Measurements from ENCODE around the gene PGBD5. TPM values are rescaled to one million over a fixed set of nuclear protein-coding genes. Genes with fewer than 3 reads are reported as not detected.

Gene PGBD5
- total RNA-seq, 2 experiments from 2014 or later, result not detected

DNA sequence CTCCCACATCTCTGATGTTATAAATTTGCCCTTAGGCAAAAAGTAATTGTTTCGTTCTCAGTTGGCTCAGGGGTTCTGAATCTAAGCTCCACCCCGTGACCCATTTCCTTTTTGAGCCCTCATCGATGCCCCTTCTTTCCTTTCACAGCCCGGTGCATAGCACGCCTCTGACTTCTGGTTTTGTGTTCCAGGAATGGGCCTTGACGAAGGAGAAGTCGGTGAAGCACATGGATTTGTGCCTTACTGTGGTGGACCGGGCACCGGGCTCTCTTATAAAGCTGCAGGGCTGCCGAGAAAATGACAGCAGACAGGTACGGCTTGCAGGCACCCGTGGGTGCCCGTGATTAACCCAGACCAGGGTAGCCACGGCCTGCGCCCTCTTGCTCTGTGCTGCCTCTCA lies 151.9 kb downstream of the PGBD5 start:
- H3K9me3 Mint-ChIP-seq, result no peaks in the 10 kb centered on the region
- H3K4me3 Mint-ChIP-seq, result peak overlapping the region; percentile 59
- ATAC-seq, result peak; percentile 55
- CTCF ChIA-PET, result interaction anchor here (1.1 to 1.6 kb wide), 4 partner anchors 31 to 107 kb away, joined by 3 to 4 read pairs (median 4); no protein-coding TSS in a partner anchor
- POLR2A ChIA-PET, result interaction anchor here (0.8 to 1.2 kb wide), 2 partner anchors 27 to 196 kb away, joined by 3 read pairs; no protein-coding TSS in a partner anchor
- H3K27ac Mint-ChIP-seq, result peak overlapping the region; percentile 71
- TF ChIP-seq, protein P1, sequence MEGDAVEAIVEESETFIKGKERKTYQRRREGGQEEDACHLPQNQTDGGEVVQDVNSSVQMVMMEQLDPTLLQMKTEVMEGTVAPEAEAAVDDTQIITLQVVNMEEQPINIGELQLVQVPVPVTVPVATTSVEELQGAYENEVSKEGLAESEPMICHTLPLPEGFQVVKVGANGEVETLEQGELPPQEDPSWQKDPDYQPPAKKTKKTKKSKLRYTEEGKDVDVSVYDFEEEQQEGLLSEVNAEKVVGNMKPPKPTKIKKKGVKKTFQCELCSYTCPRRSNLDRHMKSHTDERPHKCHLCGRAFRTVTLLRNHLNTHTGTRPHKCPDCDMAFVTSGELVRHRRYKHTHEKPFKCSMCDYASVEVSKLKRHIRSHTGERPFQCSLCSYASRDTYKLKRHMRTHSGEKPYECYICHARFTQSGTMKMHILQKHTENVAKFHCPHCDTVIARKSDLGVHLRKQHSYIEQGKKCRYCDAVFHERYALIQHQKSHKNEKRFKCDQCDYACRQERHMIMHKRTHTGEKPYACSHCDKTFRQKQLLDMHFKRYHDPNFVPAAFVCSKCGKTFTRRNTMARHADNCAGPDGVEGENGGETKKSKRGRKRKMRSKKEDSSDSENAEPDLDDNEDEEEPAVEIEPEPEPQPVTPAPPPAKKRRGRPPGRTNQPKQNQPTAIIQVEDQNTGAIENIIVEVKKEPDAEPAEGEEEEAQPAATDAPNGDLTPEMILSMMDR (IDR thresholded peaks at IDR 0.05), result no peak
- peaks cover 70% of the 10 kb centered on the region for H3K4me1 Mint-ChIP-seq (ENCODE audit: low read depth)
- intact Hi-C loops (cut with micrococcal nuclease), result no loop called here
- peak; percentile 58 for DNase-seq
- no peaks in the 10 kb centered on the region for H3K27me3 Mint-ChIP-seq
- H3K36me3 Mint-ChIP-seq (ENCODE audit: low read depth), result peaks cover 36% of the 10 kb centered on the region

DNA sequence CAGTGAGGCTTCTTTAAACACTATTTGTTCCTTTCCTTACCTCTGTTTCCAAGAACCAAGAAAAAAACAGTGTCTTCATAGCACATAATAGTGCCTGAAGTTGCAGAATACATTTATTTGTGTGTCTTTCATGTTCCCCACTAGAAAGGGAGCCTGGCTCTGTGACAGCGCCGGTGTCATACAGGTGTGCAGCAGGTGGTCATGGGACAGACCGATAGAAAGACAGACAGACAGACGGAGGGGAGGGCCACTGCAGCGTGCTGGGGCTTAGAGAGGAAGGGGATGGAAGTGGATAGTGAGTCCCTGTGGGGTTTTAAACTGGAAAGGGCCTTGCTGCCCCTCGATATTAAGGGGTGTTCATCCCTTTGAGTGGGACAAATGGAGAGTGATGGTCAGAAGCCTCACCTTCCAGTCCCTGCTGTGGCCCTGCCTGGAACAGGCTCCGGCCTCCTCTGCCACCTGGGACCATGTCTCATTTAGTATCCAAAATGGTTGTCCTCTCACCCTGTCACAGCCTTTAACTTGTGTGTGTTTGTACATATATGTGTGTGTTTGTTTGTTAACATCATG lies 152.9 kb downstream of the PGBD5 start:
- DNase-seq, result no peak
- peaks cover 29% of the 10 kb centered on the region for H3K36me3 Mint-ChIP-seq (ENCODE audit: low read depth)
- POLR2A ChIA-PET, result interaction anchor here (0.8 kb wide), 1 partner anchor 195 kb away, joined by 3 read pairs; no protein-coding TSS in a partner anchor
- no peaks in the 10 kb centered on the region for H3K9me3 Mint-ChIP-seq
- intact Hi-C loops (cut with micrococcal nuclease), result no loop called here
- no peak for ATAC-seq
- no peak overlapping the region for H3K4me3 Mint-ChIP-seq
- no peaks in the 10 kb centered on the region for H3K27me3 Mint-ChIP-seq
- TF ChIP-seq, protein P1 (IDR thresholded peaks at IDR 0.05), result no peak
- CTCF ChIA-PET, result interaction anchor here (1.1 to 1.6 kb wide), 4 partner anchors 32 to 106 kb away, joined by 3 to 4 read pairs (median 4); no protein-coding TSS in a partner anchor
- H3K4me1 Mint-ChIP-seq (ENCODE audit: low read depth), result peaks cover 62% of the 10 kb centered on the region
- H3K27ac Mint-ChIP-seq, result peak overlapping the region; percentile 71

DNA sequence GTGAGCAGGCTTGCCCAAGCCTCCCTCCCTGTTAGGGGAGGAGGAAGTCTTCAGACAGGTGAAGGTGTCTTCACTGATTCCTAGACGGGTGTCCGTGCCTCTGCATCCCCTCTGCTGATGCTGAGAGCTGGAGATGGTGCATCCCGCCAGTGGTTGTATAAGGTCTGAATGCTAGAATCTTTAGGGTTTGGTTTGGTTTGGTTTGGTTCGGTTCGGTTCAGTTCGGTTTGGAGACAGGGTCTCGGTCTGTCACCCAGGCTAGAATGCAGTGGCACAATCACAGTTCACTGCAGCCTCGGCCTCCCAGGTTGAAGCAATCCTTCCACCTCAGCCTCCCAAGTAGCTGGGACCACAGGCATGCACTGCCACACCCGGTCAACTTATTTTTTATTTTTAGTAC lies 153.6 kb downstream of the PGBD5 start:
- intact Hi-C loops (cut with micrococcal nuclease), result no loop called here
- TF ChIP-seq, protein P1 (IDR thresholded peaks at IDR 0.05), result no peak
- Mint-ChIP-seq H3K9me3 (no peaks in the 10 kb centered on the region), H3K27ac (peak overlapping the region; percentile 71), H3K4me1 (ENCODE audit: low read depth) (peaks cover 59% of the 10 kb centered on the region), H3K36me3 (ENCODE audit: low read depth) (peaks cover 26% of the 10 kb centered on the region), H3K4me3 (no peak overlapping the region), H3K27me3 (no peaks in the 10 kb centered on the region)
- ATAC-seq, result no peak
- no peak for DNase-seq
- POLR2A ChIA-PET, result interaction anchor here (1.4 kb wide), 1 partner anchor 9 kb away, joined by 4 read pairs; no protein-coding TSS in a partner anchor
- CTCF ChIA-PET, result no interaction called here

DNA sequence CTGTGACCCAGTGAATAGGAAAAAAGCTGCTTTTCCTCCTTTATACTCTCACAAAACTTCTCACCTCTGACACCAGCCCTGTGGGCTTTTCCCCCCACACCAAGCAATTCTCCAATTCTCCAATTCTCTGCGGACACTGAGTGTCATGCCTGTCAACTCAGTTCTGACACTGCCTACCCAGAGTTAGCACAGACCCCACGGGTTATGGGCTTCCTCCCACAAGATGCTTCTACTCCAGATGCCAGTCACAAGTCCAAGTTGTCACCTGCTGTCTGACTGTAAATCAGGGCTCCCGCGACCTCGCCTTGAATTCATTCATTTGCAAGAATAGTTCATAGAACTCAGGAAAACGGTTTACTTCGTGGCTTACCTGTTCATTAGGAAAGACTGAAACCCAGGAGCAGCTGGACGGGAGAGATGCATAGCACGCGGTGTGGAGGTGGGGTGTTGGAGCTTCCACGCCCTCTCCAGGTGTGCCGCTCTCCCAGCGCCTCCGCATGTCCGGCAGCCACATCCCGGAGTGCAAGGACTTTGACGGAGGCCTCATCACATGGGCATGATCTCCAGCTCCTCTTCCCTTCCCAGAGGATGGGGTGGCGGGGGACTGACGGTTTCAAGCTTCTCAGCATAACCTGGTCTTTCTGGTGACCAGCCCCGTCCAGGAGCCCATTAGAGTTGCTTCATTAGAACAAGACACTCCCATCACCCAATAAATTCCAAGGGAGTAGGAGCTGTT lies 154.7 kb downstream of the PGBD5 start:
- peak overlapping the region; percentile 84 for H3K27ac Mint-ChIP-seq
- no peaks in the 10 kb centered on the region for H3K27me3 Mint-ChIP-seq
- H3K9me3 Mint-ChIP-seq, result no peaks in the 10 kb centered on the region
- no peak overlapping the region for H3K4me3 Mint-ChIP-seq
- ChIA-PET CTCF (interaction anchor here (1.1 kb wide), 1 partner anchor 8 kb away, joined by 5 read pairs; no protein-coding TSS in a partner anchor), POLR2A (interaction anchor here (1.3 to 1.4 kb wide), 3 partner anchors 11 to 205 kb away, joined by 3 to 4 read pairs (median 4); no protein-coding TSS in a partner anchor)
- ATAC-seq (no peak), DNase-seq (no peak)
- intact Hi-C loops (cut with micrococcal nuclease), result no loop called here
- H3K4me1 Mint-ChIP-seq (ENCODE audit: low read depth), result peaks cover 48% of the 10 kb centered on the region
- TF ChIP-seq, protein P1 (IDR thresholded peaks at IDR 0.05), result no peak
- peaks cover 22% of the 10 kb centered on the region for H3K36me3 Mint-ChIP-seq (ENCODE audit: low read depth)
